ENCODE results near the gene PTPRD.

The PTPRD gene

DNA sequence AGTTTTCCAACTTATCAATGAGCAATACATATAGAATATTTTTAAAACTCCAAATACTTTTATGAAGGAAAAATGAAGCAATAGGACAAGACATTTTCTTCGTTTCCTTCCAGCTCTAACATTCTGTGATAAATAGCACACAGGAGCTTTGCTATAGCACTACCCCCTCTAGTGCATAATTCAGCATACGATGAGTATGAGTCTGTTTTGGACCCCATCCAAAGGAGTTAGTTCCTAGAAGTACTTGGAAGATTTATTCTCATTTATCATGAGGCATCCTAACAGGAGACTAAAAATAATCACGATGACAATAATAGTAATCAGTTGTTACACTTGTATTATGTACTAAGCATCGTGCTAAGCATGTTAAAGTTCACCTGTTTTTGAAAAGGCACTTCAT is 1751.9 kb downstream of the PTPRD start:
- no peaks in the 10 kb centered on the region for H4K20me1 ChIP-seq (ENCODE audit: insufficient read depth)
- H3K9ac ChIP-seq: no peak overlapping the region
- H3K27ac ChIP-seq: no peak overlapping the region
- H3K79me2 ChIP-seq (ENCODE audit: insufficient read depth, low read depth): no peaks in the 10 kb centered on the region
- no peaks in the 10 kb centered on the region for H3K4me1 ChIP-seq (ENCODE audit: low read depth, poor library complexity, severe bottlenecking)
- H3K36me3 ChIP-seq (ENCODE audit: insufficient read depth): no peaks in the 10 kb centered on the region
- TF ChIP-seq, protein P1, sequence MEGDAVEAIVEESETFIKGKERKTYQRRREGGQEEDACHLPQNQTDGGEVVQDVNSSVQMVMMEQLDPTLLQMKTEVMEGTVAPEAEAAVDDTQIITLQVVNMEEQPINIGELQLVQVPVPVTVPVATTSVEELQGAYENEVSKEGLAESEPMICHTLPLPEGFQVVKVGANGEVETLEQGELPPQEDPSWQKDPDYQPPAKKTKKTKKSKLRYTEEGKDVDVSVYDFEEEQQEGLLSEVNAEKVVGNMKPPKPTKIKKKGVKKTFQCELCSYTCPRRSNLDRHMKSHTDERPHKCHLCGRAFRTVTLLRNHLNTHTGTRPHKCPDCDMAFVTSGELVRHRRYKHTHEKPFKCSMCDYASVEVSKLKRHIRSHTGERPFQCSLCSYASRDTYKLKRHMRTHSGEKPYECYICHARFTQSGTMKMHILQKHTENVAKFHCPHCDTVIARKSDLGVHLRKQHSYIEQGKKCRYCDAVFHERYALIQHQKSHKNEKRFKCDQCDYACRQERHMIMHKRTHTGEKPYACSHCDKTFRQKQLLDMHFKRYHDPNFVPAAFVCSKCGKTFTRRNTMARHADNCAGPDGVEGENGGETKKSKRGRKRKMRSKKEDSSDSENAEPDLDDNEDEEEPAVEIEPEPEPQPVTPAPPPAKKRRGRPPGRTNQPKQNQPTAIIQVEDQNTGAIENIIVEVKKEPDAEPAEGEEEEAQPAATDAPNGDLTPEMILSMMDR (conservative IDR thresholded peaks at IDR 0.05; ENCODE audit: low read depth, low read length): no peak
- H3K4me3 ChIP-seq (IDR thresholded peaks at IDR 0.05; ENCODE audit: insufficient read depth, low read depth, low read length): no peak overlapping the region
- H3K4me2 ChIP-seq: no peak overlapping the region
- H2AFZ ChIP-seq (ENCODE audit: low read depth): no peak overlapping the region
- no peaks in the 10 kb centered on the region for H3K27me3 ChIP-seq (ENCODE audit: insufficient read depth, low read depth)

GRCh38 chr9:8860086-8860485 is 1752.7 kb downstream of the PTPRD start:
- Histone ChIP-seq H3K27me3 (ENCODE audit: insufficient read depth, low read depth) (no peaks in the 10 kb centered on the region), H3K4me3 (IDR thresholded peaks at IDR 0.05; ENCODE audit: insufficient read depth, low read depth, low read length) (no peak overlapping the region), H4K20me1 (ENCODE audit: insufficient read depth) (no peaks in the 10 kb centered on the region), H3K27ac (no peak overlapping the region), H3K4me1 (ENCODE audit: low read depth, poor library complexity, severe bottlenecking) (no peaks in the 10 kb centered on the region), H3K9ac (no peak overlapping the region), H3K4me2 (no peak overlapping the region), H2AFZ (ENCODE audit: low read depth) (no peak overlapping the region), H3K36me3 (ENCODE audit: insufficient read depth) (no peaks in the 10 kb centered on the region), H3K79me2 (ENCODE audit: insufficient read depth, low read depth) (no peaks in the 10 kb centered on the region)
- TF ChIP-seq, protein P1 (conservative IDR thresholded peaks at IDR 0.05; ENCODE audit: low read depth, low read length): no peak

DNA sequence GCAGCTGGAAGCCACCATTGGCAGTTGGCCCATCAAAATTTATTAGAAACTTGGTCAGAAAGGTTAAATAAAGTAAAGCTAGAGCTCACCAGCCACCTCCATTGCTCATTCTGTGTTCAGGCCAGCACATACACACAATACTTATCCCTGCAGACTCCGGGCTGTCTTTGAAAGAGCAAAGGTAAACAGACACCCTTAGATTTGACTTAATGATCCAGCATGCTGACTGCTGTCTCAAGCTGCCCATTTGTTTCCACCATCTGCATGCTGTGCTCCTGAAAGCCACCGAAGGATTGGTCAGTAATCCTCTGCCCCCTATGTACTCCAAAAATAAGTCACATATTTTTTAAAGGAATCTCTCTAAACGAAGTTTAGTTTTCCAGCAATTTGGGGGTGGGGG is 1753.4 kb downstream of the PTPRD start:
- Histone ChIP-seq H3K36me3 (ENCODE audit: insufficient read depth) (no peaks in the 10 kb centered on the region), H2AFZ (ENCODE audit: low read depth) (no peak overlapping the region), H3K27me3 (ENCODE audit: insufficient read depth, low read depth) (no peaks in the 10 kb centered on the region), H3K4me2 (no peak overlapping the region), H3K4me3 (IDR thresholded peaks at IDR 0.05; ENCODE audit: insufficient read depth, low read depth, low read length) (no peak overlapping the region), H3K27ac (no peak overlapping the region), H3K4me1 (ENCODE audit: low read depth, poor library complexity, severe bottlenecking) (no peaks in the 10 kb centered on the region), H3K9ac (no peak overlapping the region), H3K79me2 (ENCODE audit: insufficient read depth, low read depth) (no peaks in the 10 kb centered on the region), H4K20me1 (ENCODE audit: insufficient read depth) (no peaks in the 10 kb centered on the region)
- TF ChIP-seq, protein P1 (conservative IDR thresholded peaks at IDR 0.05; ENCODE audit: low read depth, low read length): no peak

GRCh38 chr9:8858596-8859161 is 1754.1 kb downstream of the PTPRD start:
- Histone ChIP-seq H3K9ac (no peak overlapping the region), H3K4me3 (IDR thresholded peaks at IDR 0.05; ENCODE audit: insufficient read depth, low read depth, low read length) (no peak overlapping the region), H4K20me1 (ENCODE audit: insufficient read depth) (no peaks in the 10 kb centered on the region), H3K4me2 (no peak overlapping the region), H3K27me3 (ENCODE audit: insufficient read depth, low read depth) (no peaks in the 10 kb centered on the region), H3K4me1 (ENCODE audit: low read depth, poor library complexity, severe bottlenecking) (no peaks in the 10 kb centered on the region), H3K79me2 (ENCODE audit: insufficient read depth, low read depth) (no peaks in the 10 kb centered on the region), H3K36me3 (ENCODE audit: insufficient read depth) (no peaks in the 10 kb centered on the region), H2AFZ (ENCODE audit: low read depth) (no peak overlapping the region), H3K27ac (no peak overlapping the region)
- TF ChIP-seq, protein P1 (conservative IDR thresholded peaks at IDR 0.05; ENCODE audit: low read depth, low read length): no peak

Data from KMS-11 (cell line).